H9 (cell line): ENCODE data around the gene MANF. TPM values are rescaled to one million over a fixed set of nuclear protein-coding genes. Genes with fewer than 3 reads are reported as not detected.
A peak's percentile ranks its signal among the peaks of the same experiment; 100 is the strongest.

Source experiments
- DNase-seq: peaks from one replicate; pipeline ENCODE4 v3.0.0-alpha.2; 2017
- H2AFZ ChIP-seq: one replicate; pipeline ENCODE4 v1.6.1; 2013; ENCODE audit warnings: mild to moderate bottlenecking, low read length, control low read depth, moderate library complexity
- H2AK5ac ChIP-seq: 2 replicates; pipeline ENCODE4 v1.6.1; 2013; ENCODE audit warnings: low read length, control low read depth, mixed read lengths; ENCODE audit not compliant: insufficient read length
- H2BK120ac ChIP-seq: one replicate; pipeline ENCODE4 v1.6.1; 2013; ENCODE audit warnings: low read depth, mild to moderate bottlenecking, low read length, control low read depth, inconsistent platforms; ENCODE audit not compliant: poor library complexity, severe bottlenecking
- H2BK12ac ChIP-seq: 2 replicates; pipeline ENCODE4 v1.6.1; 2013; ENCODE audit warnings: low read length, control low read depth, mixed read lengths, low read depth; ENCODE audit not compliant: insufficient read length
- H2BK15ac ChIP-seq: 2 replicates; pipeline ENCODE4 v1.6.1; 2013; ENCODE audit warnings: low read depth, low read length, control low read depth
- H2BK20ac ChIP-seq: one replicate; pipeline ENCODE4 v1.6.1; 2013; ENCODE audit warnings: low read depth, mild to moderate bottlenecking, low read length, control low read depth, inconsistent platforms; ENCODE audit not compliant: poor library complexity, severe bottlenecking
- H2BK5ac ChIP-seq: 2 replicates; pipeline ENCODE4 v1.6.1; 2013; ENCODE audit warnings: low read length, control low read depth, mixed read lengths; ENCODE audit not compliant: insufficient read length
- H3K14ac ChIP-seq: 2 replicates; pipeline ENCODE4 v1.6.1; 2013; ENCODE audit warnings: low read length, control low read depth; ENCODE audit not compliant: insufficient read depth
- H3K18ac ChIP-seq: 2 replicates; pipeline ENCODE4 v1.6.1; 2013; ENCODE audit warnings: low read depth, mild to moderate bottlenecking, mixed read lengths, low read length, control low read depth; ENCODE audit not compliant: insufficient read length
- H3K23ac ChIP-seq: 2 replicates; pipeline ENCODE4 v1.6.1; 2013; ENCODE audit warnings: low read length, control low read depth, mixed read lengths, low read depth; ENCODE audit not compliant: insufficient read length
- H3K23me2 ChIP-seq: 2 replicates; pipeline ENCODE4 v1.6.1; 2013; ENCODE audit warnings: low read depth, mild to moderate bottlenecking, mixed read lengths, low read length, control low read depth; ENCODE audit not compliant: insufficient read length, poor library complexity, severe bottlenecking
- H3K27ac ChIP-seq: 2 replicates; pipeline ENCODE4 v1.5.1; 2013; ENCODE audit warnings: low read length, control low read depth, mixed read lengths, low read depth; ENCODE audit not compliant: insufficient read length
- H3K27me3 ChIP-seq: 2 replicates; pipeline ENCODE4 v1.6.1; 2013; ENCODE audit warnings: low read length, control low read depth, inconsistent platforms; ENCODE audit not compliant: insufficient read depth
- H3K4ac ChIP-seq: 2 replicates; pipeline ENCODE4 v1.6.1; 2013; ENCODE audit warnings: low read depth, mild to moderate bottlenecking, control low read depth, inconsistent platforms, low read length, moderate library complexity
- H3K4me1 ChIP-seq: 2 replicates; pipeline ENCODE4 v1.6.1; 2013; ENCODE audit warnings: low read length, control low read depth, inconsistent platforms; ENCODE audit not compliant: insufficient read depth
- H3K4me2 ChIP-seq: 2 replicates; pipeline ENCODE4 v1.6.1; 2013; ENCODE audit warnings: low read length, control low read depth, mixed read lengths; ENCODE audit not compliant: insufficient read length, insufficient read depth
- H3K56ac ChIP-seq: 2 replicates; pipeline ENCODE4 v1.6.1; 2013; ENCODE audit warnings: low read depth, mild to moderate bottlenecking, mixed read lengths, low read length, control low read depth; ENCODE audit not compliant: insufficient read length
- H3K79me1 ChIP-seq: 2 replicates; pipeline ENCODE4 v1.6.1; 2013; ENCODE audit warnings: low read depth, mild to moderate bottlenecking, moderate library complexity, low read length, control low read depth, inconsistent platforms; ENCODE audit not compliant: insufficient read depth, poor library complexity, severe bottlenecking
- H3K79me2 ChIP-seq: 2 replicates; pipeline ENCODE4 v1.6.1; 2013; ENCODE audit warnings: low read length, control low read depth, inconsistent platforms; ENCODE audit not compliant: insufficient read depth
- H3K9ac ChIP-seq: 2 replicates; pipeline ENCODE4 v1.6.1; 2013; ENCODE audit warnings: low read length, control low read depth, mixed read lengths; ENCODE audit not compliant: insufficient read length; ENCODE audit errors: extremely low read depth
- H3K9me3 ChIP-seq: one replicate; pipeline ENCODE4 v1.6.1; 2013; ENCODE audit warnings: low read depth, low read length, inconsistent platforms; ENCODE audit not compliant: control insufficient read depth
- H3T11ph ChIP-seq: one replicate; pipeline ENCODE4 v1.6.1; 2013; ENCODE audit warnings: mild to moderate bottlenecking, low read length, control low read depth, inconsistent platforms
- H4K20me1 ChIP-seq: one replicate; pipeline ENCODE4 v1.6.1; 2013; ENCODE audit not compliant: control insufficient read depth, insufficient read length, insufficient read depth
- H4K5ac ChIP-seq: 2 replicates; pipeline ENCODE4 v1.6.1; 2013; ENCODE audit warnings: low read depth, mild to moderate bottlenecking, mixed read lengths, low read length, control low read depth; ENCODE audit not compliant: insufficient read length
- H4K8ac ChIP-seq: replicated peaks from 2 replicates; pipeline ENCODE4 v1.6.1; 2013; ENCODE audit warnings: low read length, control low read depth, mixed read lengths, low read depth; ENCODE audit not compliant: insufficient read length
- H4K91ac ChIP-seq: 2 replicates; pipeline ENCODE4 v1.6.1; 2013; ENCODE audit warnings: low read depth, mild to moderate bottlenecking, moderate library complexity, mixed read lengths, low read length, control low read depth; ENCODE audit not compliant: insufficient read length
- H3K27ac Mint-ChIP-seq, 3 experiments: 2 replicates in 2 of 3; 3 replicates in 1 of 3; pipeline ENCODE4 v1.8.0; 2020 to 2021; ENCODE audit warnings: mixed read lengths in 3 of 3, mild to moderate bottlenecking in 1 of 3, moderate library complexity in 1 of 3
- H3K27me3 Mint-ChIP-seq: 2 replicates; pipeline ENCODE4 v1.8.0; 2021; ENCODE audit warnings: low read depth, mild to moderate bottlenecking, moderate library complexity, mixed read lengths
- H3K36me3 Mint-ChIP-seq, 3 experiments: 2 replicates in 2 of 3; 3 replicates in 1 of 3; pipeline ENCODE4 v1.8.0; 2020 to 2021; ENCODE audit warnings: low read depth in 3 of 3, mixed read lengths in 3 of 3; ENCODE audit not compliant: insufficient read depth in 1 of 3
- H3K4me1 Mint-ChIP-seq, 2 experiments: 2 replicates each; pipeline ENCODE4 v1.8.0; 2020; ENCODE audit warnings: mixed read lengths in 2 of 2
- H3K4me3 Mint-ChIP-seq, 2 experiments: 2 replicates in 1 of 2; 3 replicates in 1 of 2; pipeline ENCODE4 v1.8.0; 2020 to 2021; ENCODE audit warnings: mild to moderate bottlenecking in 2 of 2, mixed read lengths in 2 of 2, moderate library complexity in 1 of 2
- H3K9me3 Mint-ChIP-seq, 2 experiments: 2 replicates in 1 of 2; 3 replicates in 1 of 2; pipeline ENCODE4 v1.8.0; 2020; ENCODE audit warnings: mild to moderate bottlenecking in 2 of 2, mixed read lengths in 2 of 2, moderate library complexity in 1 of 2
- WGBS: extraction: QIAGEN DNeasy Blood & Tissue Kit; methylation state at CpG from one replicate; pipeline ENCODE4 v1.1.7; 2013; ENCODE audit warnings: missing lambda C conversion rate, low lambda C conversion rate, mixed read lengths; ENCODE audit not compliant: insufficient read length; ENCODE audit errors: extremely low coverage; 5-methylcytosine and 5-hydroxymethylcytosine counted together
- total RNA-seq: library from RNA; stranded (reverse); gene quantifications from 2 replicates; pipeline ENCODE4 v1.2.1, GENCODE V29; 2021
- TF ChIP-seq, protein P1 (sequence below): fragments of 200-600 bp; sonication (generic); conservative IDR thresholded peaks from 3 replicates; pipeline ENCODE4 v1.8.0; 2021; ENCODE audit warnings: antibody characterized with exemption, mild to moderate bottlenecking

Gene MANF
- total RNA-seq, 1 experiment from 2014 or later: 148 TPM

DNA sequence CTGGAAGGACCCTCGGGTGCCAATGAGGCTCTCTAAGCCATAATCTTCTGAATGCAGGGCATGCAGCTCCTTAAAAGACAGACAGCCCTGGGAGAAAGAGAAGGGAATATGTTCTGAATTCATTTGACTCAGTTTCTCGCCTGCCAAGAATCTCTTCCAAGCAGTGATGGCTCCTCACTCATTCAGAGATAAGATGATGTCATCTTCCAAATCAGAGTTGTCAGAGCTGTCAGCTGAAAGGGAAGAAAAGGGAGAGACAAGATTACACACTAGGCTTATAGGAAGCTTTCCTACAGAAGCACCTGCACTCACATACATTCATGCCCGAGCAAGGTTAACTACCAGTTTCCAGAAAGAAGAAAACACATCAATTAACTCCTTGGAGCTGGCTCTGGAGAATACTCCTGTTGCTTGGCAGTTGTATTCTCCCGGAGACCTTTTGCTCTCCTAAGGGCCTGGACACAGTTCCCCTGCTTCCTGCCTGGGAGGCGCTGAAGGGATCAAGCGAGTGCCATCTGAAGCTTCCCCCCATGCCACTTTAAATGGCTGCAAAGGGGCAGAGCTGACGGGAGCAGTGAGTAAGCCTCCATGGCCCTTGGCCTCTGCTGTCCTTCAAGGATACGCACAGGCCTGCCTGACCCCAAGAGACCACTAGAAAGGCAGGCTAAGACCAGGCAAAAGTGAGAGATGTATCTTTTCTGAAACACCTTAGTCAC, 13.7 kb downstream of the MANF start:
- Histone ChIP-seq H3K27ac (no peak overlapping the region), H2BK12ac (no peak overlapping the region), H4K20me1 (no peaks in the 10 kb centered on the region), H3K56ac (no peak overlapping the region), H3T11ph (no peak overlapping the region), H3K23ac (no peak overlapping the region), H3K18ac (no peak overlapping the region), H3K27me3 (no peaks in the 10 kb centered on the region), H2BK20ac (no peak overlapping the region), H3K23me2 (no peaks in the 10 kb centered on the region), H3K4ac (no peak overlapping the region), H2BK15ac (no peak overlapping the region), H3K4me1 (no peaks in the 10 kb centered on the region), H3K79me1 (peaks cover under 1% of the 10 kb centered on the region), H2AFZ (no peak overlapping the region), H4K91ac (no peak overlapping the region), H3K9ac (no peak overlapping the region), H3K9me3 (no peaks in the 10 kb centered on the region), H3K4me2 (no peak overlapping the region), H2BK120ac (no peak overlapping the region), H4K5ac (no peak overlapping the region), H2BK5ac (no peak overlapping the region), H2AK5ac (no peak overlapping the region), H3K14ac (no peak overlapping the region), H4K8ac (no peak overlapping the region), H3K79me2 (peaks cover 6% of the 10 kb centered on the region; the same call in 1 of the 2 replicates)
- DNase-seq: no peak
- peaks cover 25 to 30% of the 10 kb centered on the region in 2 experiments for H3K4me1 Mint-ChIP-seq
- no CpG with 5 or more reads among the region's 8 CpGs for WGBS
- peak overlapping the region in 2 of 3 experiments; percentile 51 to 93; a peak in 3 of 7 replicates for H3K27ac Mint-ChIP-seq
- H3K9me3 Mint-ChIP-seq: peaks cover 0 to 3% of the 10 kb centered on the region in 2 experiments; a peak in 3 of 5 replicates
- H3K36me3 Mint-ChIP-seq: peaks cover 30 to 71% (median 47%) of the 10 kb centered on the region in 3 experiments
- TF ChIP-seq, protein P1, sequence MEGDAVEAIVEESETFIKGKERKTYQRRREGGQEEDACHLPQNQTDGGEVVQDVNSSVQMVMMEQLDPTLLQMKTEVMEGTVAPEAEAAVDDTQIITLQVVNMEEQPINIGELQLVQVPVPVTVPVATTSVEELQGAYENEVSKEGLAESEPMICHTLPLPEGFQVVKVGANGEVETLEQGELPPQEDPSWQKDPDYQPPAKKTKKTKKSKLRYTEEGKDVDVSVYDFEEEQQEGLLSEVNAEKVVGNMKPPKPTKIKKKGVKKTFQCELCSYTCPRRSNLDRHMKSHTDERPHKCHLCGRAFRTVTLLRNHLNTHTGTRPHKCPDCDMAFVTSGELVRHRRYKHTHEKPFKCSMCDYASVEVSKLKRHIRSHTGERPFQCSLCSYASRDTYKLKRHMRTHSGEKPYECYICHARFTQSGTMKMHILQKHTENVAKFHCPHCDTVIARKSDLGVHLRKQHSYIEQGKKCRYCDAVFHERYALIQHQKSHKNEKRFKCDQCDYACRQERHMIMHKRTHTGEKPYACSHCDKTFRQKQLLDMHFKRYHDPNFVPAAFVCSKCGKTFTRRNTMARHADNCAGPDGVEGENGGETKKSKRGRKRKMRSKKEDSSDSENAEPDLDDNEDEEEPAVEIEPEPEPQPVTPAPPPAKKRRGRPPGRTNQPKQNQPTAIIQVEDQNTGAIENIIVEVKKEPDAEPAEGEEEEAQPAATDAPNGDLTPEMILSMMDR: no peak
- H3K4me3 Mint-ChIP-seq: no peak overlapping the region
- no peaks in the 10 kb centered on the region for H3K27me3 Mint-ChIP-seq
